ENCODE results near the gene VTCN1. TPM values are rescaled to one million over a fixed set of nuclear protein-coding genes. Genes with fewer than 3 reads are reported as not detected.

The VTCN1 gene
- total RNA-seq, 1 donor from 2014 or later = not detected

DNA sequence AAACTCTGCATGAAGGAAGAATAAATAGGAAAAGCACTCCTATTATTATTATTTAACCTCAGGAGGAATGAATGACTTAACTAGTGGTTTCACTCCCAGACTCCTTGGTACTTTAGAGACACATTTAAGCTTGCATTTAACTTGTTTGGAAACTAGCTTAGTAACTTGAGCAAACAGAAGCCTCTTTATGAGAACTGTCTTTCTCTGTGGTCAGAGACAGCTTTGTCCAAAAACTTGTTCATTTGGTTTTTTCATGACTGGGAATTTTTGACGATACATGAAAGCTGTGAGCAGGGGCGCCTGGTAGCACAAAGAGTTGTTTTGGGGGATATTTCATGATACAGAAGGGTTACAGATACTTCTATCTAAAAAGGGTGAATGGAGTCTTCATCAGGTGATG is 33.6 kb upstream of the VTCN1 start:
- no peak overlapping the region for H3K27ac ChIP-seq (replicated peaks)
- TF ChIP-seq, protein P1, sequence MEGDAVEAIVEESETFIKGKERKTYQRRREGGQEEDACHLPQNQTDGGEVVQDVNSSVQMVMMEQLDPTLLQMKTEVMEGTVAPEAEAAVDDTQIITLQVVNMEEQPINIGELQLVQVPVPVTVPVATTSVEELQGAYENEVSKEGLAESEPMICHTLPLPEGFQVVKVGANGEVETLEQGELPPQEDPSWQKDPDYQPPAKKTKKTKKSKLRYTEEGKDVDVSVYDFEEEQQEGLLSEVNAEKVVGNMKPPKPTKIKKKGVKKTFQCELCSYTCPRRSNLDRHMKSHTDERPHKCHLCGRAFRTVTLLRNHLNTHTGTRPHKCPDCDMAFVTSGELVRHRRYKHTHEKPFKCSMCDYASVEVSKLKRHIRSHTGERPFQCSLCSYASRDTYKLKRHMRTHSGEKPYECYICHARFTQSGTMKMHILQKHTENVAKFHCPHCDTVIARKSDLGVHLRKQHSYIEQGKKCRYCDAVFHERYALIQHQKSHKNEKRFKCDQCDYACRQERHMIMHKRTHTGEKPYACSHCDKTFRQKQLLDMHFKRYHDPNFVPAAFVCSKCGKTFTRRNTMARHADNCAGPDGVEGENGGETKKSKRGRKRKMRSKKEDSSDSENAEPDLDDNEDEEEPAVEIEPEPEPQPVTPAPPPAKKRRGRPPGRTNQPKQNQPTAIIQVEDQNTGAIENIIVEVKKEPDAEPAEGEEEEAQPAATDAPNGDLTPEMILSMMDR (IDR thresholded peaks at IDR 0.05; ENCODE audit: borderline replicate concordance) = no peak
- intact Hi-C loops (cut with micrococcal nuclease) = no loop called here

DNA sequence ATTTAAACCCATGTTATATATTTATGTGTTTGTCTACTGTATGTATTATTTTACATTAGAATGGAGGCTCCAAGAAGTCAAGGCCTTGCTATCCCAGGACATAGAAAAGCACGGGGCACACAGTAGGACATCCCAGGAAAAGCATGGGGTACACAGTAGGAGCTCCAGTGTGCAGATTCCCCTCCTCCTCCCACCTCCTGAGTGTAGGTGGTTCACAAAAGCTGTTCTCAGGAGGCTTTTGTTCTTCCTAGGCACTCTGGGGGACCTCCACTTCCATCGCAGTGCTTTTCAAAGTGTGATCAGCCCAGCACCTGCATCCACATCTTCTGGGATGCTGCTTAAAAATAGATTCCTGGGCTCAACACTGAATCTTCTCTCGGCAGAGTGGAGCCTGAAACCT is 30.8 kb upstream of the VTCN1 start:
- Histone ChIP-seq H3K27ac (replicated peaks) (no peak overlapping the region), H3K36me3 (no peaks in the 10 kb centered on the region), H3K4me1 (peaks cover 3% of the 10 kb centered on the region), H3K27me3 (ENCODE audit: low read depth) (no peaks in the 10 kb centered on the region), H3K4me3 (no peak overlapping the region), H3K9me3 (replicated peaks) (no peaks in the 10 kb centered on the region)
- intact Hi-C loops (cut with micrococcal nuclease) = no loop called here
- TF ChIP-seq, protein P1 (IDR thresholded peaks at IDR 0.05; ENCODE audit: borderline replicate concordance) = no peak
- no peak for DNase-seq

More for the DNA sequence above, 33.6 kb upstream of the VTCN1 start:
- Histone ChIP-seq H3K4me1 (no peaks in the 10 kb centered on the region), H3K36me3 (no peaks in the 10 kb centered on the region), H3K9me3 (replicated peaks) (no peaks in the 10 kb centered on the region), H3K4me3 (no peak overlapping the region), H3K27me3 (ENCODE audit: low read depth) (no peaks in the 10 kb centered on the region)
- DNase-seq = no peak

DNA sequence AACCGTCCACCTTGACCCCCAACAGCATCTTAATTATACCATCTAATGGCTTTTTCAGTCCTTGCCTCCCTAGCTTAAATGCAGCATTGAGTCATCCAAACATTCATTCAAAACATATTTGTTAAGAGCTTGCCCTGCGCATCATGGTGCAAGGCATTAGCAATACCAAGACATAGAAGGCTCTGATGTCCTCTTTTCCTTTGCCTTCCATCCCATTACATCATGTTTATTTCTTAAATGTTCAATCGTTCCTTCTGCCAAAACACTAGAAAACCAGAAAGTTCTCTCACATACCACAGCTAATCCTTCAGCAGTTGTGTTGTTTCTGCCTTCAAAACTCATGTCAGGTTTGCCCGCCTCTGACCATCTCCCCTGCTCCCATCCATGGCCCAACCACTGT is 29.8 kb upstream of the VTCN1 start:
- intact Hi-C loops (cut with micrococcal nuclease) = no loop called here
- DNase-seq = no peak
- H3K4me1 ChIP-seq = peaks cover 7% of the 10 kb centered on the region

DNA sequence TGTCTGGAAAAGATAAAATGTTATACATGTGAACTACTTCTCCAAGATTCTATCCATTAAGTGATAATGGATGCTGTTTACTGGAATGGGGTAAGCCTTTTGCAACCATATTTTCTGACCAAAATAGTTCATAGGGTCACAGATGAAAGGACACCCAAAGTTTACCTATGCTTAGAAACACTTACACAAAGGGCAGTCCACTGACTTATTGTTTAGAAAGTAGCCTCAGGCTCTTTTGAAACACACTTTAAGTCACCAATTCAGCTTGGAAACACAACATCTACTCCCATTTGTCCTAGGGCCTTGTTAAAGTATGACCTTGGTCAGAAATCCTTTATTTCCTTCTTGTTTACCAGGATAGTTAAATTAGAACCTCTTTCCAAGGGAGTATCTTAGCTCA is 28.7 kb upstream of the VTCN1 start:
- DNase-seq = no peak
- TF ChIP-seq, protein P1 (IDR thresholded peaks at IDR 0.05; ENCODE audit: borderline replicate concordance) = no peak
- no peak overlapping the region for H3K4me3 ChIP-seq
- H3K4me1 ChIP-seq = peaks cover 8% of the 10 kb centered on the region
- H3K27me3 ChIP-seq (ENCODE audit: low read depth) = no peaks in the 10 kb centered on the region
- H3K27ac ChIP-seq (replicated peaks) = no peak overlapping the region
- H3K9me3 ChIP-seq (replicated peaks) = no peaks in the 10 kb centered on the region
- intact Hi-C loops (cut with micrococcal nuclease) = no loop called here
- H3K36me3 ChIP-seq = no peaks in the 10 kb centered on the region

More for the DNA sequence above, 29.8 kb upstream of the VTCN1 start:
- Histone ChIP-seq H3K36me3 (no peaks in the 10 kb centered on the region), H3K27me3 (ENCODE audit: low read depth) (no peaks in the 10 kb centered on the region), H3K27ac (replicated peaks) (no peak overlapping the region), H3K9me3 (replicated peaks) (no peaks in the 10 kb centered on the region), H3K4me3 (no peak overlapping the region)
- TF ChIP-seq, protein P1 (IDR thresholded peaks at IDR 0.05; ENCODE audit: borderline replicate concordance) = no peak

DNA sequence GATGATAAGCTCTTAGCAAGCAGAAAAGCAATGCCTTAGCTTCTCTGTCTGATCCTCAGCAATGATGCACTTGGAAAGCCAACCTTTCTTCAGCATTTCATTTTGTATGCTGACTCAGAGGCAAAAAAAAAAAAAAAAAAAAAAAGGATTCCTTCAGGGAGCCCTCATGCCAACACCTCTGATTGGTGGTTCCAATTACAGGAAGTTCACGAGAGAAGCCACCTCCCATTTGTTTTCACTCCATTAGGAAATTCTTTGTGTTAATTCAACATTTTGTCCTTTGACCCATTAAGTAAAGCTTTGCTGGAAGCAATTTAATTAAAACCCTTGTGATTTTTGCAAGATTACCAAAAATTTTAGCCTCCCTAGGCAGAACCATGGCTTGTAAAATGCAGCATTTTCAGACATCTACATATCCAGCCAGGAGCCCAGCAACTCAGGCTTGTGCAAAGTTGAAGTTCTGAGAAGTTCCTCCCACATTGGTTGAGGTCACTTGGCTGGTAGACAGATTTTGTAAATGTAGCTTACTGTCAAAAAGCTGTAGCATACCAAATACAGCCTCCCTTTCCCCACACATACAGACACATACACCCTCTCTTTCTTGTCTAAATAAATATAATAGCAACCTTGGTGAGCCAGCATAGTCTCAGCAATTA is 27.1 kb upstream of the VTCN1 start:
- Histone ChIP-seq H3K4me3 (no peak overlapping the region), H3K9me3 (replicated peaks) (no peaks in the 10 kb centered on the region), H3K27ac (replicated peaks) (no peak overlapping the region), H3K27me3 (ENCODE audit: low read depth) (no peaks in the 10 kb centered on the region), H3K36me3 (no peaks in the 10 kb centered on the region), H3K4me1 (peaks cover 18% of the 10 kb centered on the region)
- DNase-seq = no peak
- intact Hi-C loops (cut with micrococcal nuclease) = no loop called here
- TF ChIP-seq, protein P1 (IDR thresholded peaks at IDR 0.05; ENCODE audit: borderline replicate concordance) = no peak

All from left ventricle myocardium inferior (tissue), 1 donor.